HEK293 (cell line): ENCODE results near the gene ASIC4.

Source experiments
- ZNF529 ChIP-seq: fragments of 450-650 bp; formaldehyde crosslinking; IDR thresholded peaks from 2 replicates; pipeline ENCODE4 v1.5.1; 2017; ENCODE audit warnings: missing genetic modification characterization, missing biosample characterization; ENCODE audit not compliant: insufficient replicate concordance
- TF ChIP-seq, protein P1 (sequence below): fragments of 450-650 bp; formaldehyde crosslinking; IDR thresholded peaks from 2 replicates; pipeline ENCODE4 v1.5.1; 2016; ENCODE audit warnings: missing biosample characterization, missing genetic modification characterization
- TF ChIP-seq, protein P2 (sequence below): fragments of 450-650 bp; formaldehyde crosslinking; IDR thresholded peaks from 2 replicates; pipeline ENCODE4 v1.5.1; 2016; ENCODE audit warnings: missing biosample characterization, missing genetic modification characterization

DNA sequence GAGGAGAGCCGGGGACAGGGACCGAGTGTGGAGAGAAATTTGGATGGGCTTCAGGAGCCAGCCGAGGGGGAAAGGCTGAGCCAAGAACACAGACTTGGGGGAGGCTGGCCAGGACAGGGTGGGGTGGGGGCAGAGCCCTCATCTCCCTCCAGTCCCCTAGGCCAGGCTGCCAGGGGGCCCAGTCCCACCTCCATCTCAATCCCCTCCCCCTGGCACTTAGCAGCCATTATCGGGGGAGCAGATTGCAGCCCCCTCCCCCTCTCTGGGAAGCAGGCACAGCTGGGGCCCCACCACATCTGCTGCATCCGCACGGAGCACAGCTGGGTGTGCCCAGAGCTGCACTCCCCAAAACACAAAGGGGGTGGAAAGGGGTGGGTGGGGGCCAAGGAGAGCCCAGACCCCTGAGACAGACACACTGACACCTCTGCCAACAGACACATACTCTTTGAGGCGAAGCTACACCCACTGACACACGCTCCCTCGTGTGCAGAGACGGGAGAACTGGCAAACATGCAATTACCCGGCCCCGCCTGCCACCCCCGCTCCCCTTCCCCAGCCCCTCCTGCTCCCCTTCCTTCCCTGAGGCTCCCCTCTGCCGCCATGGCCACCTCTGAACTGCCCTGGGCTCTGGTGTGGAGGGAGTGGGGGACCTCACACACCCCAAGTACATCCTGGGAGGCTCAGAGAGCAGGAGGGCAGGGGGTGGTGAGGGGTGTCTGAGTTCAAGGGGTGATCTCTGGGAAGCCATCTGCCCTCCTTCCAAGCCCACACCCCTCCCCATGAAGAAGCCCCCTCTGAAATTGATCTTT lies 5.1 kb upstream of the ASIC4 start:
- TF ChIP-seq, protein P1, sequence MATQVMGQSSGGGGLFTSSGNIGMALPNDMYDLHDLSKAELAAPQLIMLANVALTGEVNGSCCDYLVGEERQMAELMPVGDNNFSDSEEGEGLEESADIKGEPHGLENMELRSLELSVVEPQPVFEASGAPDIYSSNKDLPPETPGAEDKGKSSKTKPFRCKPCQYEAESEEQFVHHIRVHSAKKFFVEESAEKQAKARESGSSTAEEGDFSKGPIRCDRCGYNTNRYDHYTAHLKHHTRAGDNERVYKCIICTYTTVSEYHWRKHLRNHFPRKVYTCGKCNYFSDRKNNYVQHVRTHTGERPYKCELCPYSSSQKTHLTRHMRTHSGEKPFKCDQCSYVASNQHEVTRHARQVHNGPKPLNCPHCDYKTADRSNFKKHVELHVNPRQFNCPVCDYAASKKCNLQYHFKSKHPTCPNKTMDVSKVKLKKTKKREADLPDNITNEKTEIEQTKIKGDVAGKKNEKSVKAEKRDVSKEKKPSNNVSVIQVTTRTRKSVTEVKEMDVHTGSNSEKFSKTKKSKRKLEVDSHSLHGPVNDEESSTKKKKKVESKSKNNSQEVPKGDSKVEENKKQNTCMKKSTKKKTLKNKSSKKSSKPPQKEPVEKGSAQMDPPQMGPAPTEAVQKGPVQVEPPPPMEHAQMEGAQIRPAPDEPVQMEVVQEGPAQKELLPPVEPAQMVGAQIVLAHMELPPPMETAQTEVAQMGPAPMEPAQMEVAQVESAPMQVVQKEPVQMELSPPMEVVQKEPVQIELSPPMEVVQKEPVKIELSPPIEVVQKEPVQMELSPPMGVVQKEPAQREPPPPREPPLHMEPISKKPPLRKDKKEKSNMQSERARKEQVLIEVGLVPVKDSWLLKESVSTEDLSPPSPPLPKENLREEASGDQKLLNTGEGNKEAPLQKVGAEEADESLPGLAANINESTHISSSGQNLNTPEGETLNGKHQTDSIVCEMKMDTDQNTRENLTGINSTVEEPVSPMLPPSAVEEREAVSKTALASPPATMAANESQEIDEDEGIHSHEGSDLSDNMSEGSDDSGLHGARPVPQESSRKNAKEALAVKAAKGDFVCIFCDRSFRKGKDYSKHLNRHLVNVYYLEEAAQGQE, result no peak
- no peak for TF ChIP-seq ZNF529
- TF ChIP-seq, protein P2, sequence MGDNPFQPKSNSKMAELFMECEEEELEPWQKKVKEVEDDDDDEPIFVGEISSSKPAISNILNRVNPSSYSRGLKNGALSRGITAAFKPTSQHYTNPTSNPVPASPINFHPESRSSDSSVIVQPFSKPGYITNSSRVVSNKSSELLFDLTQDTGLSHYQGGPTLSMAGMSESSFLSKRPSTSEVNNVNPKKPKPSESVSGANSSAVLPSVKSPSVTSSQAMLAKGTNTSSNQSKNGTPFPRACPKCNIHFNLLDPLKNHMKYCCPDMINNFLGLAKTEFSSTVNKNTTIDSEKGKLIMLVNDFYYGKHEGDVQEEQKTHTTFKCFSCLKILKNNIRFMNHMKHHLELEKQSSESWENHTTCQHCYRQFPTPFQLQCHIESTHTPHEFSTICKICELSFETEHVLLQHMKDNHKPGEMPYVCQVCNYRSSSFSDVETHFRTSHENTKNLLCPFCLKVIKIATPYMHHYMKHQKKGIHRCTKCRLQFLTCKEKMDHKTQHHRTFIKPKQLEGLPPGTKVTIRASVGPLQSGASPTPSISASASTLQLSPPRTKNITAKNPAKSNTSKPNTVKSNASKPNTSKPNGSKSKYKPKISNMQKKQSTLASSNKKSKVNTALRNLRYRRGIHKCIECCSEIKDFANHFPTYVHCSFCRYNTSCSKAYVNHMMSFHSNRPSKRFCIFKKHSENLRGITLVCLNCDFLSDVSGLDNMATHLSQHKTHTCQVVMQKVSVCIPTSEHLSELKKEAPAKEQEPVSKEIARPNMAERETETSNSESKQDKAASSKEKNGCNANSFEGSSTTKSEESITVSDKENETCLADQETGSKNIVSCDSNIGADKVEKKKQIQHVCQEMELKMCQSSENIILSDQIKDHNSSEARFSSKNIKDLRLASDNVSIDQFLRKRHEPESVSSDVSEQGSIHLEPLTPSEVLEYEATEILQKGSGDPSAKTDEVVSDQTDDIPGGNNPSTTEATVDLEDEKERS (tag by site-specific recombination), result no peak
